Left lobe of liver (tissue), 2 donors: ENCODE data around the gene SLFN13. TPM values are rescaled to one million over a fixed set of nuclear protein-coding genes. Genes with fewer than 3 reads are reported as not detected.
"Not testable (repeated sequence)": the region's sequence is repeated elsewhere in the genome, so short reads cannot be mapped to it uniquely, and the experiment has no call there.

ENCODE experiments used
- ATAC-seq: fragments of 200-7000 bp; cut with Tn5 transposase; one replicate; pipeline ENCODE4 v1.9.1; 2020; ENCODE audit warnings: mild to moderate bottlenecking, moderate library complexity
- DNase-seq: peaks from one replicate; pipeline ENCODE4 v3.0.0-alpha.2; 2020; ENCODE audit warnings: low spot score
- total RNA-seq: library from RNA; stranded (reverse); gene quantifications from one replicate; pipeline ENCODE4 v1.2.1, GENCODE V29; 2021
- donor health status: DM: no; HTN: no; CAD: no; lungs with moderate emphysema.
- donor health status: DM: no; HTN: yes; CAD: no.

The SLFN13 gene, protein sequence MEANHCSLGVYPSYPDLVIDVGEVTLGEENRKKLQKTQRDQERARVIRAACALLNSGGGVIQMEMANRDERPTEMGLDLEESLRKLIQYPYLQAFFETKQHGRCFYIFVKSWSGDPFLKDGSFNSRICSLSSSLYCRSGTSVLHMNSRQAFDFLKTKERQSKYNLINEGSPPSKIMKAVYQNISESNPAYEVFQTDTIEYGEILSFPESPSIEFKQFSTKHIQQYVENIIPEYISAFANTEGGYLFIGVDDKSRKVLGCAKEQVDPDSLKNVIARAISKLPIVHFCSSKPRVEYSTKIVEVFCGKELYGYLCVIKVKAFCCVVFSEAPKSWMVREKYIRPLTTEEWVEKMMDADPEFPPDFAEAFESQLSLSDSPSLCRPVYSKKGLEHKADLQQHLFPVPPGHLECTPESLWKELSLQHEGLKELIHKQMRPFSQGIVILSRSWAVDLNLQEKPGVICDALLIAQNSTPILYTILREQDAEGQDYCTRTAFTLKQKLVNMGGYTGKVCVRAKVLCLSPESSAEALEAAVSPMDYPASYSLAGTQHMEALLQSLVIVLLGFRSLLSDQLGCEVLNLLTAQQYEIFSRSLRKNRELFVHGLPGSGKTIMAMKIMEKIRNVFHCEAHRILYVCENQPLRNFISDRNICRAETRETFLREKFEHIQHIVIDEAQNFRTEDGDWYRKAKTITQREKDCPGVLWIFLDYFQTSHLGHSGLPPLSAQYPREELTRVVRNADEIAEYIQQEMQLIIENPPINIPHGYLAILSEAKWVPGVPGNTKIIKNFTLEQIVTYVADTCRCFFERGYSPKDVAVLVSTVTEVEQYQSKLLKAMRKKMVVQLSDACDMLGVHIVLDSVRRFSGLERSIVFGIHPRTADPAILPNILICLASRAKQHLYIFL
- total RNA-seq: 1.6 TPM

DNA sequence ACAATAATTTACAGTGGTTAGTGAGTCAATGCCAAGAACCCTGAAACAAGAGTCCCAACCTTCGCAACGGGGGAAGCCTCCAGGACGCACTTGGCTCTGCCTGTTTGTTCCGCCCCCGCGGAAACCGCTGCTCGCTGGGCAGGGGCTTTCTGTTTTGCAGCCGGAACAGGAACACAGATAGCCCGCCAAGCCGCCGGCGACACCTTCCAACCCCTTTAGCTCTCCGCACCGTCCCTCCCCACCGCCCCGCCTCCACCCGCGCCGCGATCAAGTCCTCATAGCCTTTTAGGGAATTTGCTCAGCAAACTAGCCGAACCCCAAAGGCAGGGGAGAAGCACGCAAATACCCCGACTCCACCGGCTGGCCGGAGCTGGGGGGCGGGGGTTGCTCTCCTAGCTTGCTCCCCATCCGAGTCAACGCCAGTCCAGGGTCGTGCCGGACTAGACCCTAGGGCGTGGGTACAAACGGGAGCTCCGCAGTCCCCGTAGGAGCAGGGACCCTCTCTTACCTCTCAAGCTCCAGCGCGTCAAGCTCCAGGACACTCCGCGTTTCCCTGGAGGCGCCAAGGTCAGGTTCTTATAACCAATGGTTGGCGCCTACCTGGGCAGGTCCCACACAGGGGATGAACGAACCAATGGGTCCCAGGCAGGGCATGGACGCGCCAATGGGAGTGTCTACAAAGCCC lies at the start of gene SLFN13:
SLFN13 (minus strand) TSS at position 553 of the 685 bp plus-strand sequence. CDS start 3,086 bp downstream, outside the sequence.
- DNase-seq (peak; percentile 53), ATAC-seq (peak; percentile 71)

DNA sequence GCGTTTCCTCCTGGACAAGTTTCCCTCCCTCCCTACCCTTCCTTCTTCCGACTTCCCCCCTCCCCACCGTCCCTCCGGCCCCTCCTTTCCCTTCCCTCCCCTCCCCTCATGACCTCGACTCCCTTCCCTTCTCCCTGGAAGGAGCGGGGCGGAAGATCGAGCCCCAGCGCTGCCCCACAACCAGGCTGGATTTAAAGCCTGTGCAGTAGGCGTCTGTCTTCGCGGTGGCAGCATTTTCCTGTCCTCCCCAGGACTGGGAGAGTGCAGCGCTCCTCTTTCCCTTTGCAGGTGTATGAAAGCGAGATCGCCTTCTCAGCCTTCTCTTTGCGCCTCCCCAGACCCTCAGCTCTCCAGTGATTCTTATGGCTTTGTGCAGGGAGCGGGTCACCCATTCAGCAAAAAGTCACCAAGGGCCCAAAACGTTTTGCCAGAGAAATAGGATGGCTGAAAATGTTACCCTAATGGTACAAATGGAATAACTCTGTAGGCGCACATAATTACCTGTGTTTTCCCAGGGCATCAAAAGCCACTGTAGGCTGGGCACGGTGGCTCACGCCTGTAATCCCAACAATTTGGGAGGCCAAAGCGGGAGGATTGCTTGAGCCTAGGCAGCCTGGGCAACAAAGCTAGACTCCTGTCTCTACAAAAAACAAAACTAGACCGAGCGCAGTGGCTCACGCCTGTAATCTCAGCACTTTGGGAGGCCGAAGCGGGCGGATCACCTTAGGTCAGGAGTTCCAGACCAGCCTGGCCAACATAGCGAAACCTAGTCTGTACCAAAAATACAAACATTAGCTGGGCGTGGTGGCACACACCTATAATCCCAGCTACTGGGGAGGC lies 48.1 kb upstream of the SLFN13 start:
- ATAC-seq: no peak
- DNase-seq: no peak

DNA sequence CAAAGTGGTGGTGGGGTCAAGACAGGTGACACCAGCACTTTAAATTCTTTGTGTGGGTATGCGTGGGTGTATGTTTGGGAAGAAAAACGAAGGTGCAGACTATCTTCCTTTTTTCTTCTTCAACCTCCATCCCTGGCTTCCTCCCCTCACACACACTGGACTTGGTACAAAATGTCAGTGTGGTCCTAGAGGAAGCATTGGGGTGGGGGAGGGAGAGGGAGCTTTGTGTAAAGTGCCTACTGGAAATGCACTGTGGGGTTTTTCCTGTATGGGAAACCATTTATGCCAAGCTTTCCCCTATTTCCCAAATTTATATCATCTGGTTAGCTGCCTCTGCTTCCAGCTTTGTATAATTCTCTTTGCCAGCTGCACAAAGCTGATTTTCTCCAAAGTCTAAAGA lies 44.5 kb upstream of the SLFN13 start:
- no peak for DNase-seq
- ATAC-seq: no peak

DNA sequence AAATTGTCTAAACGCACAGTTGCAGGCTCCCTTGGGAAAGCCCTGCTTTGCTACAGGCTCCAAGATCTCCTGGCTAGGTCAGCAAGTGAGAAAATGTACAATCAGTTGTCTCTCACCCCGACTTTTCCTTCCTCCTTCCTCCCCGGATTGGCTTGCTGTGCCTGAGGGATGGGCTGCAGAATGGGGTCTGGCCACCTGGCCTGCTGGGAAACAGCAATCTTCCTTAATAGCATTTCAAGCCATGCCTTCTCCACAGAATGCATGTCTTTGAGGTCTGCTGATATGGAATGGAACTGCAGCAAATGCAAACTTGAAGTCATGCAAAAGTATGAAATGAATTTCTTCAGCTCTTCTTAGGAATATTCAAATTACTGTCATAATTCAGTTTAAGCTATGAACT lies 42.9 kb upstream of the SLFN13 start:
- ATAC-seq (no peak), DNase-seq (no peak)

DNA sequence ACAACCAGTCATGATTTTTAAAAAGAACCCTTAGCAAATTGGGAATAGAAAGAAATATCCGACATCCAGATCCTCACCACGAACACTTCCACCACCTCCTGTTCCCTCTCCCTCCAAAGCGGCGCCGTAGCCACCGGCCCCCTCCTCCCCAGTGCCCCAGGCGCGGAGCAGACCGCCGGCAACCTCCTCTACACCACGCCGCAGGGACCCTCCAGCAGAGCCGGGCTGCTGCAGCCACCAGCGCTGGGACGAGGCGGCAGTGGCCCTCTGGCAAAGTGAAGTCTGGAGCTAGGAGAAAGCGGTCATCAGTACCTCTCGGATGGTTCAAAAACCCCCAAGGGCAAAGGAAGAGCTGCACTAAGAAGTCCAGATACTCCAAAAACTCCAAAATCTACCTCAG lies 41.4 kb upstream of the SLFN13 start:
- DNase-seq (no peak), ATAC-seq (no peak)

DNA sequence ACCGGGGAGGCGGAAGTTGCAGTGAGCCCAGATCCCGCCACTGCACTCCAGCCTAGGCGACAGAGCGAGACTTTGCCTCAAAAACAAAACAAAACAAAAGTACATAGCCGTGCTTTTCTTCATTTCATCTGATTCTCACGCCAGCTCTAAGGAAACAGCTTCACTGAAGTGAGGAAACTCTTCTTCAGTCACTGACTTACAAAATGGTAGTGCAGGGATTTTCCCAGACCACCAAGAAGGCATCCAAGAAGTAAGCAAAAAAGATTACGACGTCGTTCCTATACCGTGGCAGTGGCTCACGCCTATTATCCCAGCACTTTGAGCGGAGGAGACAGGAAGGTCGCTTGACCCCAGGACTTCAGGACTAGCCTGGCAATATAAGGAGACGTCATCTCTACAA lies 40.4 kb upstream of the SLFN13 start:
- no peak for DNase-seq
- no peak for ATAC-seq

DNA sequence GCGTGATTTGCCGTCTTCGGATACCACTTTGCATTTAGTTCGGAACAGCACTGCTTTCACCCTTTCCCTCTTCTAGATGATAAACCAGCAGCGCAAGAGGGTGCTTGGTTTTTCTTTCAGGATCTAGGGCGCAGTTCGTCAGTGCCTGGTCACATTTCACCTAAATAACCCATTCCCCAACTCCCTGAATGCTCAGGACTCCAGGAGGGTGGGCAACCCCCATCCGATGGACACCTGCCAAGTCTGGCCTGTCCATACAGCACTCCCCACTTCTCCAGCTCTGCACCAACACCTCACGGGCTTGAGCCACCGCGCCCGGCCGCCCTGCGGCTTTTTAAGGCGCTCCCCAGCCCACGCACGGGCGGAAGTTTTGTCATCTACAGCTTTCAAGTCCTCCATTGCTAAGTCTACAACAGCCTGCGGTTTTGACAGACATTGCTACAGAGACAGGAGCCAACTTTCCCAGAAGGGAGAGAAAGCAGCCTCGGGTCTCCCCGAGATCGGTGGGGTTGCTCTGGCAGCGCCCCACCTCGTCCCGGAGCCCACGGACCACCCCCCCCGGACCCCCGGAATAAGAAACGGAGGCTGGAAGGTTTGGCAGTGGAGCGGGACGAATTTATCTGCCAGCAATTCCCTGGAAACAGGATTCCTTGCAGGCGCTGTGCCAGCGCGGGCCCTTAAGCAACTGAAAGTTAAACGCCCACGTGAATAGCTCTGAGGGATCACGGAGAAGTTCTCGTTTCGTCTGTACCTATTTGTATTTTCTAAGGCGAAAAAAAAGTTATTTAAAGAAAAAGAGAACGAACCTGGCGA lies 38.6 kb upstream of the SLFN13 start:
- ATAC-seq (peak; percentile 19), DNase-seq (no peak)

DNA sequence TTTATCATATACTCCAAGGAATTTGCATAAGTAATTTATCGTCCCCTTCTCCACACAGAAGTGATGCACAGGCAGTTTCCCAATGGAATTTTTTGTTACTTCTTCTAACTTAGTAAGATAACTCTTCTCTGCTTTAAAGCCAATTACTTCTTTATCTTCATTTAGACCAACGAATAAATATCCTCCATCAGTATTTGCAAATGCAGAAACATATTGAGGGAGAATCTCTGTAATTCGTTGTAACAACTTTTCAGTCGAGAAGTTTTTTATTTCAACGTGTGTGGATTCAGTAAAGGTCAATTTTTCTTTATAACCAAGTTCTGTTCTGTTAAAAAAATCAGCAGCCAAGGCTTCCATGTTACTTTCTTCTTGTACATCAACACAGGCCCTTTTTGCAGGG lies 30.7 kb upstream of the SLFN13 start:
- no peak for ATAC-seq
- no peak for DNase-seq

DNA sequence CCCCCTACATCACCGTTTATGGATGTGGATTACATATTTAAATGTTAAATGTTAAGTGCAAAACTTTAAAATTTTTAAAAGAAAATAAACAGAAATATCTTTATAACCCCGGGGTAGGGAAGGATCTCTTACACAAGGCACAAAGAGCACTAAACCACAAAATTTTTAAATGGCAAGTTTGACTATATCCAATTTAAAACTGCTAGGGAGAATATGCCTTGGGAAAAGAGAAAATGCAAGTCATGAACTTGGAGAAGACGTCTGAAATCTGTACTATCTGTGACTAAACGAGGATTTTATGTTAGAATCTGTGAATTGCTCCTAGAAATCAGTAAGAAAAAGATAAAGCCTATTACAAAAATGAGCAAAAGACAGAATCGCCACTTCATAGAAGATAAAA lies 28.7 kb upstream of the SLFN13 start:
- ATAC-seq: no peak
- DNase-seq: no peak

DNA sequence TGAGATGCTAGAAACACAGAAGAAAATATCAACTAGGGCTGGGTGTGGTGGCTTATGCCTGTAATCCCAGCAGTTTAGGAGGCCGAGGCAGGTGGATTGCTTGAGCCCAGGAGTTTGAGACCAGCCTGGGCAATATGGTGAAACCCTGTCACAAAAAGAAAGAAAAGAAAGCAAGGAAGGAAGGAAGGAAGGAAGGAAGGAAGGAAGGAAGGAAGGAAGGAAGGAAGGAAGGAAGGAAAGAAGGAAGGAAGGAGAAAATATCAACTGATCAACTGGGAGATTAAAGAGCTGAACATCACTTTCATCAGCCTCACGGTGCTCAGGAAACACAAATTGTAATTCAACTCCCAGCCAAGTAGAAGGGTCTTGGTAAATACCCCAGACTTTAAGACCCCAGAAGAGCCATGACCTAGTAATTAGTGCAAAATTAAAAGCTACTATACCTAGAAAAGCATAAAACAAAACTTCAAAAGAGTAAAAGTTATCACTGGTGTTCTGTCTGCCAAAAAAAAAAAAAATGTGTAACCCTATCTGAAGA lies 27.8 kb upstream of the SLFN13 start:
- no peak for ATAC-seq

DNA sequence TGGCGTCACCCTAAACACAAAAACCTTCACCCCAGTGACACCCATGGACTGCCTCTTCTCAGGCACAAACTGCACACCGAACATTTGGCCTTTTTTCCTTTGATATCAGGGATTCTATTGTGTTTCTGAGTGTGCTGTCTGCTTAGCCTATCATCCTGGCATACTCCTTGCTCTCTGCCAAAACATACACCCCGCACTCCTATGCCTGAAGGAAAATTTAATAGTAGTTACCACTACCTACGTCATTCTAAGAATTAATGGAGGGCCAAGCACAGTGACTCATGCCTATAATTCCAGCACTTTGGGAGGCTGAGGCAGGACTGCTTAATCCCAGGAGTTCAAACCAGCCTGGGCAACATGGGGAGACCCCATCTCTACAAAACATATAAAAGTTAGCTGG lies 19.9 kb upstream of the SLFN13 start:
- DNase-seq (no peak), ATAC-seq (no peak)

More for the DNA sequence above, 27.8 kb upstream of the SLFN13 start:
- no peak for DNase-seq

DNA sequence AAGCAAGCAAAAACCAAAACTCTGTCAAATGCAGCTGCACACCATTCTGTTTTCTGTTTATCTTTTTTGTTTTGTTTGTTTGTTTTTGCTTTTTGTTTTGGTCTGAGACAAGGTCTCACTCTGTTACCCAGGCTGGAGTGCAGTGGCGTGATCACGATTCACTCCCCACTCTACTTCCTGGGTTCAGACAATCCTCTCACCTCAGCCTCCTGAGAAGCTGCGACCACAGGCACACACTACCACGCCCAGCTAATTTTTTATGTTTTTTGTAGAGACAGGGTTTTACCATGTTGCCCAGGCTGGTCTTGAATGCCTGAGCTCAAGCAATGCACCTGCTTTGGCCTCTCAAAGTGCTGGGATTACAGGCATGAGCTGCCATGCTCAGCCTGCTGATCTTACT lies 19.3 kb upstream of the SLFN13 start:
- ATAC-seq: no peak

DNA sequence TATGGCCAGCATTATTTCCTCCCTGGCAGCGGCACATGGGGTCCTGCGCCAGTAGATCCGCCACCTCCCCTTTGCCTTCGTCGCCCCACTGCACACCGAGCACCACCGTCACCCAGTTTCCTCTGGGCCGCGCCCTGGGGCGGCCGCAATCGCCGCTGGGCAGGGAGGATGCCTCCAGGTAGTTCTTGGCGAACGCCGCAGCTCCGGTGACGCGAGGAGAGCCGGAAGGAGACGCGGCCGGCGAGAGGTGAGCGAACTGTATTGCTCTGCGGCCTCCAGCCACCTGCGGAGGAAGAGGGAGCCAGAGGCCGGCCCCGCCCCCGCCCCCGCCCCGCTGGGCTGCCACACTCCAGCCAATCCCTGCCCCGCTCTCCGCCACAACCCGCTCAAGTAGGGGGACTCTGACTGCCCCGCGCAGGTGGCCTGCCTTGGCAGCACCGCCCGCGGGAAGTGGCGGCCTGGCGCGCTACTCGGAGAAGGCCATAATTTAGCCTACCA lies 11.8 kb upstream of the SLFN13 start:
- peak; percentile 56 for ATAC-seq
- DNase-seq: peak; percentile 50

More for the DNA sequence above, 19.3 kb upstream of the SLFN13 start:
- DNase-seq: no peak

DNA sequence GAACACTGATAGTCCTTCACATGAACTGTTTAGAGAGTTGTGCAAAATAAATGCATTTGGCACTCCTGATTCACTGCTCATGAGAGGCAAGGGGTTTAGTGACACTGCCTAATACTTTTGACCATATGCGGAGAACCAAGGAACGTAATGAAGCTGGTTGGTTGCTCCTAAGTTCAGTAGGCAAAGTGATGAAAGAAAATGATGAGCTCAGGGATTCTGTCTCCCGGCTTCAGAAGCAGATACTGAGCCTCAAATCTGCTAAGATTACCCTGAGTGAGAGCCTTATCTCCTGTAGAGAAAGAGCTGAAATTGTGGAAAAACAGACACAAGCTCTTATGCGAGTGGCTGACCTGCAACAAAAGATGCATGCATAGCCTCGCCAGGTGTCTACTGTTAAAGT lies 5.5 kb upstream of the SLFN13 start:
- ATAC-seq, DNase-seq: not testable (repeated sequence)

DNA sequence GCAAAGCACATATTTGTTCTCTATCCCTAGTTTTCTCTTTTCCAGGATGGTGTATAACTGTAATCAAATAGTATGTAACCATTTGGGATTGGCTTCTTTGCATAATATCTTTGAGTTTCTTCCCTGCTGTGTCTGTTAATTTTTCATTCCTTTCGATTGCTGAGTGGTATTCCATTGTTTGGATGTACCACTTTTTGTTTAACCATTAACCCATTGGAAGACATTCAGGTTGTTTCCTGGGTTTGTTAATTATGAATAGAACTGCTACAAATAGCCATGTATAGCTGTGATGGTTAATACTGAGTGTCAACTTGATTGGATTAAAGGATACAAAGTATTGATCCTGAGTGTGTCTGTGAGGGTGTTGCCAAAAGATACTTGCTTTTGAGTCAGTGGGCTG lies 4.6 kb upstream of the SLFN13 start:
- ATAC-seq: no peak
- DNase-seq: no peak

DNA sequence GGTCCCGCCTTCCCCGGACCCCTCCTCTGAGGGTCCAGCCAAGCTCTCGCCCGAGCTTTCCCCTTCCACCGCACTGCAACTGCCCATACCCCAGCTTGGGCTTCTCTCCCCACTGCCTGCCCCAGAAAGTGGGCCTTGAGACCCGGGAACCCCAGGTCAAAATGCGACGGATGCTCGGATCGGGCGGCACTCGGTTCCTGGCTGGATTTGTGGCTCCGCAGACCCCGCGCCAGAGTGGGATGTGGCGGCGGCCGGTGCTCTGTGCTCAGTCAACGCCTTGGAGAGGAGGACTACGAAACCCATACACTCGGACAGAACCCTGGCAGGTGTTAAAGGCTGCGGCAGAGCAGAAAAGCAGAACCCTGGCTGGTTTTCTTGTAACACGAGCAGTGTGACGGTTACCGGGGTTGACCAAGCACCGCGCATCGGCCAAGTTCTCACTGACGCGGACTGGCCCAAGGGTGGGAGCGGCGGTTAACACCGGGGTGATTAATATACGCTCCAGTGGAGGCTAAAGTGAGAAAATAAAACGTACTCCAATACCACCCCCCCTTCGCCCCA lies 885 bp upstream of the SLFN13 start:
- DNase-seq: no peak
- ATAC-seq: no peak

DNA sequence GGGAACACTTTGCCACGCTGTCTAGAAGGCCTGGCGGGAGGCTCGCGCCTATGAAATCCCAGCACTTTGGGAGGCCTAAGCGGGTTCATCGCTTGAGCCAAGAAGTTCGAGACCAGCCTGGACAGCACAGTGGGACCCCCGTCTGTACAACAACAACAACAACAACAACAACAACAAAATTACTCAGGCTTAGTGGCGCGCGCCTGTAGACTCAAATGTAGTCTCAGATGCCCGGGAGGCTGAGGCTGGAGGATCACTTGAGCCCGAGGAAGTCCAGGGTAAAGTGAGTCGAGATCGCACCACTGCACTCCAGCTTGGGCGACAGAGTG lies 297 bp upstream of the SLFN13 start:
- ATAC-seq (no peak), DNase-seq (no peak)

DNA sequence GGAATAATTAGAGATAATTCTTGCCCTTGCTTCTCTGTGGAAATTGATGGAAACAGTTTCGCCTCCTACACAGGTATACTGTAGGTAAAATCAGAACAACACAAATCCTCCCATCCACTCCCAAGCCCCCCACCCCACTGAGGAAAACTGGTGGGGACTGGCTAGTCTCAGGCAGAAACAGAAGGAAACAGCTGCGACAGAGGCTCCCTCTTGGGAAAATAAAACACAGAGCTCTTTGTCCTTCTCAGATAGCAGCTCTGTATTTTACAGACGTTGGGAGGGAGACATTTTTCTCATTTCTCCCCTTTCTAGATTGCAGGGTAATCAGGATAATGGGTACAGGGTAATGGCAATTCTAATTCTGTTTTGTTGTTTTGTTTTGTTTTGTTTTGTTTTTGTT lies 1.1 kb downstream of the SLFN13 start:
- DNase-seq (no peak), ATAC-seq (no peak)

DNA sequence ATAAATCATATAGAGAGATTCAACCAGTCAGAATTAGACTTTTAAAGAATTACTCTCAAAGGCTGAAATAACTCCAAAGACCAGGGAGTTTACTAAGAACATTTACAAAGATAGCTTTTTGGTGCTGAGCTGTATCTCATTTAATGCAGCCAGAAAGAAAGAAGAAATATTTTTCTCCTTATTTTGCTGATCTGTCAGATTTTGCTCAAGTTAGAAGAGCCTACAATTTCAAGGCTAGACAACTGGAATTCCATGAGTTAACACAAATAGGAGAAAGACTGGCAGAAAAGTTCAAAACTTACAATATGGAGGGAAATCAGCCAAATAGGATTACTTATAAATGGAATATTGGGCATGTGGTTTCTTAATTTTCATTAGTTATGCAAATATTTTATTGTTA lies 10.1 kb downstream of the SLFN13 start:
- no peak for DNase-seq
- ATAC-seq: no peak
